Measurements from ENCODE around the gene ZSWIM4. TPM values are rescaled to one million over a fixed set of nuclear protein-coding genes. Genes with fewer than 3 reads are reported as not detected.
A peak's percentile ranks its signal among the peaks of the same experiment; 100 is the strongest.

Gene ZSWIM4
- total and polyA plus RNA-seq, 7 experiments from 2014 or later = 0.73 to 7.8 (median 5.5) TPM

DNA sequence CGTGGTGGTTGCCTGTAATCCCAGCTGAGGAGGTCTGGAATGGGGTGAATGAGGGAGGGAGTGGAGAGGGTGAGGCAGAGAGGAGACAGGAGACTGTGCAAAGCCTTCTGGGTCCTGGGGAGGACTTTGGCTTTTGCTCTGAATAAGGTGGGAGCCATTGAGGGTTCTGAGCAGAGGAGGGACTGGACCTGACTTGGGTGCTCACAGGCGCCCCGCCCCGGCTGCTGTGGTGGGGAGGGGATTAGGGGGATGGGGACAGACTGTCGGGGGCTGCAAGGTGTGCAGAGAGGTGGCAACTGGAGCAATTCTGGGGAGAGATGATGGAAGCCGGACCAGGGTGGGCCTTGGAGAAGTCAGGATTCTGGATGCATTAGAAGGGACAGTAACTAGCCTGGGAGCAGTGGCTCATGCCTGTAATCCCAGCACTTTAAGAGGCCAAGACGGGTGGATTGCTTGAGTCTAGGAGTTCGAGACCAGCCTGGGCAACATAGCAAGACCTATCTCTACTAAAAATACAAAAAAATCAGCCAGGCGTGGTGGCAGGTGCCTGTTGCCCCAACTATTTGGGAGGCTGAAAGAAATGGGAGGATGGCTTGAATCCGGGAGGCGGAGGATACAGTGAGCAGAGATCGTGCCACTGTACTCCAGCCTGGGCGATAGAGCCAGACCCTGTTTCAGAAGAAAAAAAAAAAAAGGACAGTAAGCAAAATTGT is 65.6 kb downstream of the ZSWIM4 start:
- Histone ChIP-seq H3K36me3 (ENCODE audit: control insufficient read depth in 2 of 3, insufficient read depth in 3 of 3, low read length in 3 of 3) (no peaks in the 10 kb centered on the region), H3K4me3 (ENCODE audit: low read length) (no peak overlapping the region), H3K4me1 (ENCODE audit: control insufficient read depth in 2 of 2, insufficient read depth in 2 of 2, low read length in 2 of 2) (peaks cover 13 to 16% of the 10 kb centered on the region in 2 donors), H3K9me3 (ENCODE audit: control insufficient read depth in 2 of 3, low read length in 3 of 3) (no peaks in the 10 kb centered on the region), H3K27ac (ENCODE audit: low read depth, low read length) (no peak overlapping the region), H3K27me3 (ENCODE audit: control insufficient read depth in 2 of 2, insufficient read depth in 2 of 2, low read length in 2 of 2) (peaks cover 0 to 2% of the 10 kb centered on the region in 2 donors)
- Mint-ChIP-seq H3K36me3 (peaks cover 0 to 2% (median 0%) of the 10 kb centered on the region in 5 donors), H3K27ac (peak overlapping the region in 5 of 9 donors; percentile 25 to 98 (median 79)), H3K27me3 (peaks cover 11 to 23% (median 13%) of the 10 kb centered on the region in 5 donors), H3K4me1 (peaks cover 15 to 37% (median 22%) of the 10 kb centered on the region in 7 donors), H3K9me3 (peaks cover 0 to 4% (median 0%) of the 10 kb centered on the region in 11 donors), H3K4me3 (peak overlapping the region in 8 of 10 donors; percentile 83 to 98 (median 94))
- intact Hi-C loops (cut with micrococcal nuclease) = loop anchor here (1.0 to 5.0 kb wide), 6 partner anchors 10 to 584 kb away; no protein-coding TSS in a partner anchor
- ATAC-seq (no peak), DNase-seq (no peak)
- POLR2A ChIA-PET = interaction anchor here (0.6 to 5.0 kb wide), 9 partner anchors 9 to 86 kb away, joined by 3 to 86 read pairs (median 4); partner anchors contain the start of gene C19orf53
- CTCF ChIA-PET = interaction anchor here (0.6 to 10.4 kb wide), 14 partner anchors 8 to 583 kb away, joined by 3 to 227 read pairs (median 5); partner anchors contain the start of gene C19orf53

- Histone ChIP-seq H3K36me3 (ENCODE audit: control insufficient read depth in 2 of 3, insufficient read depth in 3 of 3, low read length in 3 of 3) (no peaks in the 10 kb centered on the region), H3K9me3 (ENCODE audit: control insufficient read depth in 2 of 3, low read length in 3 of 3) (no peaks in the 10 kb centered on the region), H3K4me3 (ENCODE audit: low read length) (peak overlapping the region; percentile 79), H3K4me1 (ENCODE audit: control insufficient read depth in 2 of 2, insufficient read depth in 2 of 2, low read length in 2 of 2) (peaks cover 13 to 18% of the 10 kb centered on the region in 2 donors), H3K27me3 (ENCODE audit: control insufficient read depth in 2 of 2, insufficient read depth in 2 of 2, low read length in 2 of 2) (peaks cover 4 to 7% of the 10 kb centered on the region in 2 donors), H3K27ac (ENCODE audit: low read depth, low read length) (peak overlapping the region; percentile 86)
- H3K27ac Mint-ChIP-seq = peak overlapping the region in 8 of 9 donors; percentile 17 to 99 (median 87)
- peaks cover 13 to 28% (median 14%) of the 10 kb centered on the region in 5 donors for H3K27me3 Mint-ChIP-seq
- peak overlapping the region; percentile 83 to 98 (median 94) for H3K4me3 Mint-ChIP-seq
- ATAC-seq = peak; percentile 16
- peaks cover 17 to 40% (median 22%) of the 10 kb centered on the region in 7 donors for H3K4me1 Mint-ChIP-seq
- H3K9me3 Mint-ChIP-seq = peaks cover 0 to 4% (median 0%) of the 10 kb centered on the region in 11 donors
- CTCF ChIA-PET = interaction anchor here (0.6 to 10.4 kb wide), 15 partner anchors 9 to 583 kb away, joined by 3 to 227 read pairs (median 5); partner anchors contain the start of genes C19orf53 and ZSWIM4
- H3K36me3 Mint-ChIP-seq = peaks cover 0 to 2% (median 0%) of the 10 kb centered on the region in 5 donors
- DNase-seq = no peak
- POLR2A ChIA-PET = interaction anchor here (0.7 to 5.0 kb wide), 8 partner anchors 10 to 87 kb away, joined by 3 to 86 read pairs (median 6); partner anchors contain the start of genes C19orf53 and ZSWIM4
- intact Hi-C loops (cut with micrococcal nuclease) = loop anchor here (1.0 to 5.0 kb wide), 6 partner anchors 10 to 584 kb away; no protein-coding TSS in a partner anchor
These were observed 66.1 kb downstream of the ZSWIM4 start for GRCh38 chr19:13861392-13861713.

GRCh38 chr19:13861714-13862531 is 66.7 kb downstream of the ZSWIM4 start:
- H3K27ac Mint-ChIP-seq = peak overlapping the region; percentile 70 to 99 (median 93)
- H3K4me1 ChIP-seq (ENCODE audit: control insufficient read depth in 2 of 2, insufficient read depth in 2 of 2, low read length in 2 of 2) = peaks cover 13 to 20% of the 10 kb centered on the region in 2 donors
- peaks cover 7 to 12% of the 10 kb centered on the region in 2 donors for H3K27me3 ChIP-seq (ENCODE audit: control insufficient read depth in 2 of 2, insufficient read depth in 2 of 2, low read length in 2 of 2)
- ChIA-PET POLR2A (interaction anchor here (0.7 to 5.0 kb wide), 11 partner anchors 10 to 114 kb away, joined by 3 to 86 read pairs (median 6); partner anchors contain the start of genes C19orf53 and ZSWIM4), CTCF (interaction anchor here (0.6 to 10.4 kb wide), 34 partner anchors 9 to 1349 kb away, joined by 3 to 227 read pairs (median 4); partner anchors contain the start of genes C19orf53, GCDH and ZSWIM4)
- peaks cover 19 to 32% (median 20%) of the 10 kb centered on the region in 5 donors for H3K27me3 Mint-ChIP-seq
- peaks cover 21 to 42% (median 23%) of the 10 kb centered on the region in 7 donors for H3K4me1 Mint-ChIP-seq
- intact Hi-C loops (cut with micrococcal nuclease) = loop anchor here (1.0 to 5.0 kb wide), 12 partner anchors 11 to 585 kb away; no protein-coding TSS in a partner anchor
- no peaks in the 10 kb centered on the region for H3K36me3 ChIP-seq (ENCODE audit: control insufficient read depth in 2 of 3, insufficient read depth in 3 of 3, low read length in 3 of 3)
- no peaks in the 10 kb centered on the region for H3K9me3 ChIP-seq (ENCODE audit: control insufficient read depth in 2 of 3, low read length in 3 of 3)
- H3K4me3 ChIP-seq (ENCODE audit: low read length) = peak overlapping the region; percentile 79
- peak overlapping the region; percentile 83 to 98 (median 94) for H3K4me3 Mint-ChIP-seq
- peaks cover 0 to 6% (median 0%) of the 10 kb centered on the region in 11 donors for H3K9me3 Mint-ChIP-seq
- H3K36me3 Mint-ChIP-seq = peaks cover 0 to 5% (median 5%) of the 10 kb centered on the region in 5 donors
- H3K27ac ChIP-seq (ENCODE audit: low read depth, low read length) = peak overlapping the region; percentile 86
- ATAC-seq (peak; percentile 92), DNase-seq (peak; percentile 72 to 93 (median 83))

DNA sequence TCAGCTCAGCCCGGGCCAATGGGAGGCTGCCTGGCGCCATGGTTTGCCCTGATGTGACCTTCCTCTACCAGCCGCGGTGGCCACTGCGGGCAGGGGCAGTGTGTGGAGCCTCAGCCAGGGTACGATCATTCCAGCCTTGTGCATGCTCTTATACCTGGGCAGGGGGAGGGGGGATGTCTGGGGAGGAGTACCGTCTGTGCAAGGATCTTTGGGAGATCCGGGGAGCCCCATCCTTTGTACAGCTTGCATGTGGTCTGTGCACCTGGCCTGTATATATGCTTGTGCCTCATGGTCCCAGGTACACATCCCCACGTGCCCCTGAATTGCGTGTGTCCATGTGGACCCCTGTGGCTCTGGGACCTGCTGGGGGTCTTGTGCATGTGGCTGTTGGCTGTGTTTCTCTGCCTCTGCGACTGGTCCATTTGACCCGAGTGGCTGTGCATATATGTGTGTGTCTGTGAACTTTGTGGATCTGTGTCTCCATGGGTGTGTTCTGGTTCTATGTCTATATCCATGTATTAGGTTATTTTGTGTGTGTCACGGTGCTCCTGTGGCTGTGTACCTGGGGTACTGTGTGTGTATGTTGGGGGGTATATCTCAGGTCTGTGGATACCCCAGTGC is 68.9 kb downstream of the ZSWIM4 start:
- no peak overlapping the region for H3K27ac ChIP-seq (ENCODE audit: low read depth, low read length)
- no peaks in the 10 kb centered on the region for H3K36me3 ChIP-seq (ENCODE audit: control insufficient read depth in 2 of 3, insufficient read depth in 3 of 3, low read length in 3 of 3)
- H3K27me3 ChIP-seq (ENCODE audit: control insufficient read depth in 2 of 2, insufficient read depth in 2 of 2, low read length in 2 of 2) = peaks cover 7 to 12% of the 10 kb centered on the region in 2 donors
- intact Hi-C loops (cut with micrococcal nuclease) = loop anchor here (5.0 kb wide), 2 partner anchors 132 to 587 kb away; no protein-coding TSS in a partner anchor
- H3K4me3 ChIP-seq (ENCODE audit: low read length) = no peak overlapping the region
- CTCF ChIA-PET = interaction anchor here (3.8 to 10.4 kb wide), 2 partner anchors 16 to 77 kb away, joined by 37 to 227 read pairs; no protein-coding TSS in a partner anchor
- POLR2A ChIA-PET = interaction anchor here (0.6 to 5.0 kb wide), 8 partner anchors 8 to 178 kb away, joined by 3 to 86 read pairs (median 6); partner anchors contain the start of gene C19orf53
- no peak for ATAC-seq
- H3K27me3 Mint-ChIP-seq = peaks cover 29 to 48% (median 30%) of the 10 kb centered on the region in 5 donors
- H3K27ac Mint-ChIP-seq = peak overlapping the region in 7 of 9 donors; percentile 1 to 58 (median 39)
- H3K9me3 Mint-ChIP-seq = peaks cover 0 to 7% (median 0%) of the 10 kb centered on the region in 11 donors
- DNase-seq = no peak
- H3K4me1 ChIP-seq (ENCODE audit: control insufficient read depth in 2 of 2, insufficient read depth in 2 of 2, low read length in 2 of 2) = peaks cover 13 to 20% of the 10 kb centered on the region in 2 donors
- H3K4me1 Mint-ChIP-seq = peaks cover 21 to 45% (median 23%) of the 10 kb centered on the region in 7 donors
- no peaks in the 10 kb centered on the region for H3K9me3 ChIP-seq (ENCODE audit: control insufficient read depth in 2 of 3, low read length in 3 of 3)
- peak overlapping the region; percentile 68 to 91 (median 80) for H3K4me3 Mint-ChIP-seq
- H3K36me3 Mint-ChIP-seq = peaks cover 0 to 5% (median 5%) of the 10 kb centered on the region in 5 donors

- Histone ChIP-seq H3K4me3 (ENCODE audit: low read length) (no peak overlapping the region), H3K4me1 (ENCODE audit: control insufficient read depth in 2 of 2, insufficient read depth in 2 of 2, low read length in 2 of 2) (peaks cover 13 to 20% of the 10 kb centered on the region in 2 donors), H3K36me3 (ENCODE audit: control insufficient read depth in 2 of 3, insufficient read depth in 3 of 3, low read length in 3 of 3) (no peaks in the 10 kb centered on the region), H3K9me3 (ENCODE audit: control insufficient read depth in 2 of 3, low read length in 3 of 3) (no peaks in the 10 kb centered on the region), H3K27me3 (ENCODE audit: control insufficient read depth in 2 of 2, insufficient read depth in 2 of 2, low read length in 2 of 2) (peaks cover 7 to 12% of the 10 kb centered on the region in 2 donors), H3K27ac (ENCODE audit: low read depth, low read length) (no peak overlapping the region)
- H3K9me3 Mint-ChIP-seq = peaks cover 0 to 9% (median 0%) of the 10 kb centered on the region in 11 donors
- no peak for ATAC-seq
- peak overlapping the region; percentile 68 to 91 (median 80) for H3K4me3 Mint-ChIP-seq
- DNase-seq = no peak
- intact Hi-C loops (cut with micrococcal nuclease) = loop anchor here (5.0 kb wide), 2 partner anchors 133 to 588 kb away; no protein-coding TSS in a partner anchor
- POLR2A ChIA-PET = interaction anchor here (0.6 to 5.0 kb wide), 5 partner anchors 9 to 137 kb away, joined by 3 to 86 read pairs (median 4); partner anchors contain the start of gene C19orf53
- peaks cover 30 to 48% (median 34%) of the 10 kb centered on the region in 5 donors for H3K27me3 Mint-ChIP-seq
- peaks cover 18 to 41% (median 23%) of the 10 kb centered on the region in 7 donors for H3K4me1 Mint-ChIP-seq
- CTCF ChIA-PET = interaction anchor here (10.4 kb wide), 1 partner anchor 78 kb away, joined by 227 read pairs; no protein-coding TSS in a partner anchor
- peak overlapping the region in 6 of 9 donors; percentile 1 to 58 (median 34) for H3K27ac Mint-ChIP-seq
- H3K36me3 Mint-ChIP-seq = peaks cover 0 to 5% (median 5%) of the 10 kb centered on the region in 5 donors
These were observed 69.7 kb downstream of the ZSWIM4 start for GRCh38 chr19:13864667-13865570.

All from naive thymus-derived CD4-positive, alpha-beta T cell (primary cell).